Progenitor cell of endocrine pancreas (in vitro differentiated cells): Measurements from ENCODE around the gene BBS4. TPM values are rescaled to one million over a fixed set of nuclear protein-coding genes. Genes with fewer than 3 reads are reported as not detected.

Source experiments
- DNase-seq: peaks from one replicate; pipeline ENCODE4 v3.0.0; 2021; ENCODE audit warnings: low spot score; ENCODE audit not compliant: unreplicated experiment
- H3K27ac Mint-ChIP-seq: 2 replicates; pipeline ENCODE4 v1.8.0; 2021; ENCODE audit warnings: mild to moderate bottlenecking, moderate library complexity, mixed read lengths
- H3K27me3 Mint-ChIP-seq: 2 replicates; pipeline ENCODE4 v1.8.0; 2021; ENCODE audit warnings: mixed read lengths
- H3K36me3 Mint-ChIP-seq: 2 replicates; pipeline ENCODE4 v1.8.0; 2022; ENCODE audit warnings: mixed read lengths; ENCODE audit not compliant: insufficient read depth
- H3K4me1 Mint-ChIP-seq: 2 replicates; pipeline ENCODE4 v1.8.0; 2021; ENCODE audit warnings: low read depth, mixed read lengths
- H3K4me3 Mint-ChIP-seq: 2 replicates; pipeline ENCODE4 v1.8.0; 2021; ENCODE audit warnings: low read depth, mild to moderate bottlenecking, moderate library complexity, mixed read lengths
- H3K9me3 Mint-ChIP-seq: 2 replicates; pipeline ENCODE4 v1.8.0; 2021; ENCODE audit warnings: low read depth, mixed read lengths
- CTCF ChIP-seq: fragments of 200-600 bp; sonication (generic); IDR thresholded peaks from one replicate; pipeline ENCODE4 v1.5.0; 2021; ENCODE audit warnings: antibody characterized with exemption, mild to moderate bottlenecking; ENCODE audit not compliant: unreplicated experiment
- total RNA-seq: library from RNA; stranded (reverse); gene quantifications from 2 replicates; pipeline ENCODE4 v1.2.1, GENCODE V29; 2021

Gene BBS4
- total RNA-seq, 1 donor from 2014 or later = 33.8 TPM

- Mint-ChIP-seq H3K9me3 (no peaks in the 10 kb centered on the region), H3K27ac (no peak overlapping the region), H3K4me1 (peaks cover 7% of the 10 kb centered on the region), H3K27me3 (no peaks in the 10 kb centered on the region), H3K36me3 (peaks cover 26% of the 10 kb centered on the region), H3K4me3 (no peak overlapping the region)
- TF ChIP-seq CTCF = no peak
- no peak for DNase-seq
Measured at GRCh38 chr15:72735111-72735510, 49.1 kb downstream of the BBS4 start.

GRCh38 chr15:72737061-72737460, 51.1 kb downstream of the BBS4 start:
- peaks cover 40% of the 10 kb centered on the region for H3K36me3 Mint-ChIP-seq
- no peak overlapping the region for H3K4me3 Mint-ChIP-seq
- H3K4me1 Mint-ChIP-seq = peaks cover 7% of the 10 kb centered on the region
- TF ChIP-seq CTCF = no peak
- H3K9me3 Mint-ChIP-seq = peaks cover 12% of the 10 kb centered on the region
- H3K27me3 Mint-ChIP-seq = no peaks in the 10 kb centered on the region
- DNase-seq = no peak
- no peak overlapping the region for H3K27ac Mint-ChIP-seq

GRCh38 chr15:72737723-72738122, 51.7 kb downstream of the BBS4 start:
- H3K36me3 Mint-ChIP-seq = peaks cover 39% of the 10 kb centered on the region

GRCh38 chr15:72740219-72740618, 54.2 kb downstream of the BBS4 start:
- no peak for DNase-seq
- Mint-ChIP-seq H3K4me1 (no peaks in the 10 kb centered on the region), H3K27ac (no peak overlapping the region), H3K9me3 (peaks cover 12% of the 10 kb centered on the region), H3K27me3 (no peaks in the 10 kb centered on the region), H3K4me3 (no peak overlapping the region), H3K36me3 (peaks cover 38% of the 10 kb centered on the region)
- TF ChIP-seq CTCF = no peak

More at GRCh38 chr15:72737723-72738122, 51.7 kb downstream of the BBS4 start:
- Mint-ChIP-seq H3K4me1 (peaks cover 7% of the 10 kb centered on the region), H3K27me3 (no peaks in the 10 kb centered on the region), H3K4me3 (no peak overlapping the region), H3K27ac (no peak overlapping the region), H3K9me3 (peaks cover 12% of the 10 kb centered on the region)
- DNase-seq = no peak
- no peak for TF ChIP-seq CTCF

- Mint-ChIP-seq H3K9me3 (peaks cover 9% of the 10 kb centered on the region), H3K27me3 (no peaks in the 10 kb centered on the region), H3K36me3 (peaks cover 10% of the 10 kb centered on the region), H3K4me3 (no peak overlapping the region), H3K27ac (no peak overlapping the region), H3K4me1 (no peaks in the 10 kb centered on the region)
- no peak for DNase-seq
- no peak for TF ChIP-seq CTCF
Measured at GRCh38 chr15:72749700-72750099, 63.7 kb downstream of the BBS4 start.
